Astrocyte of the cerebellum (primary cell): ENCODE data around the gene LHPP.

ENCODE experiments used
- DNase-seq: peaks from one replicate; pipeline ENCODE4 v3.0.0-alpha.2; 2011; ENCODE audit warnings: low read depth
- H3K4me3 ChIP-seq: 2 replicates; pipeline ENCODE4 v1.5.1; 2011; ENCODE audit warnings: mild to moderate bottlenecking, low read depth, low read length, moderate library complexity
- in situ Hi-C: cut with HindIII; loops from 2 replicates; pipeline ENCODE4 v1.10.0; 2017; ENCODE audit warnings: low sequenced_read_pairs
- TF ChIP-seq, protein P1 (sequence below): IDR thresholded peaks from 2 replicates; pipeline ENCODE4 v1.5.1; 2012; ENCODE audit warnings: low read length, low read depth, moderate library complexity, mild to moderate bottlenecking; ENCODE audit errors: missing control alignments

Gene LHPP

DNA sequence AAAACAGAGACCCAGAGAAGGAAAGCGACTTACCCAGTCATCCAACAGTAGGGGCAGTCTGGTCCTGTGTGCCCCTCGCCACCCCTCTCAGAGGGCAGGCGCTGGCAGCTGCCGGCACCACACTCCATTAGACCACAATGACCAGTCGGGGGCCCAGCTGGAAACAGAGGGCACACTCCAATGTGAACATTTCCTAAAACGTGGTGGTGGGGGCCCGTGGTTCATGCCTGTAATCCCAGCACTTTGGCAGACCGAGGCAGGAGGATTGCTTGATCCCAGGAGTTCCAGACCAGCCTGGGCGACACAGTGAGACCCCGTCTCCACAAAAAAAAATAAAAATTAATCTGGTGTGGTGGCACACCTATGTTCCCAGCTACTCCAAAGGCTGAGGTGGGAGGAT is 42.0 kb upstream of the LHPP start:
- TF ChIP-seq, protein P1, sequence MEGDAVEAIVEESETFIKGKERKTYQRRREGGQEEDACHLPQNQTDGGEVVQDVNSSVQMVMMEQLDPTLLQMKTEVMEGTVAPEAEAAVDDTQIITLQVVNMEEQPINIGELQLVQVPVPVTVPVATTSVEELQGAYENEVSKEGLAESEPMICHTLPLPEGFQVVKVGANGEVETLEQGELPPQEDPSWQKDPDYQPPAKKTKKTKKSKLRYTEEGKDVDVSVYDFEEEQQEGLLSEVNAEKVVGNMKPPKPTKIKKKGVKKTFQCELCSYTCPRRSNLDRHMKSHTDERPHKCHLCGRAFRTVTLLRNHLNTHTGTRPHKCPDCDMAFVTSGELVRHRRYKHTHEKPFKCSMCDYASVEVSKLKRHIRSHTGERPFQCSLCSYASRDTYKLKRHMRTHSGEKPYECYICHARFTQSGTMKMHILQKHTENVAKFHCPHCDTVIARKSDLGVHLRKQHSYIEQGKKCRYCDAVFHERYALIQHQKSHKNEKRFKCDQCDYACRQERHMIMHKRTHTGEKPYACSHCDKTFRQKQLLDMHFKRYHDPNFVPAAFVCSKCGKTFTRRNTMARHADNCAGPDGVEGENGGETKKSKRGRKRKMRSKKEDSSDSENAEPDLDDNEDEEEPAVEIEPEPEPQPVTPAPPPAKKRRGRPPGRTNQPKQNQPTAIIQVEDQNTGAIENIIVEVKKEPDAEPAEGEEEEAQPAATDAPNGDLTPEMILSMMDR = no peak
- in situ Hi-C loops = no loop called here
- DNase-seq = no peak
- H3K4me3 ChIP-seq = no peak overlapping the region

DNA sequence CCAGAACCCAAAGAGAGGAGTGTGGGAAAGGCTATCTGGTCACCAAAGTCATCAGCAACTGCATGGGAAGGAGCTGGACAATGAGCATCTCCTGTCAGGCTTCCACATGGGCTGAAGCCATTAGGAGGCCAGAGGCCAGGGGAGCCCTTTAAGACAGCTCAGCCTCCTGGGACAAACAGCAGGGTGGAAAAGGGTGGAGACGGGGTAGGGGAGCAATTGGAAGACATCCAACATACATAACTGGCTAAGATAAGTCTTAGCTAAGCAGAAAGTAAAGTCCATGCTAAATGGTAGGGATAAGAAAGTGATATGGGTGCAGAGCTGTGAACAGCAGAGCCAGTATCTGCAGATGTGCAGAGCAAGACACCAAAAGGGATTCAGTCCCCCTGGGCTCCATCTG is 41.4 kb upstream of the LHPP start:
- in situ Hi-C loops = no loop called here
- TF ChIP-seq, protein P1 = no peak
- no peak for DNase-seq
- H3K4me3 ChIP-seq = no peak overlapping the region

DNA sequence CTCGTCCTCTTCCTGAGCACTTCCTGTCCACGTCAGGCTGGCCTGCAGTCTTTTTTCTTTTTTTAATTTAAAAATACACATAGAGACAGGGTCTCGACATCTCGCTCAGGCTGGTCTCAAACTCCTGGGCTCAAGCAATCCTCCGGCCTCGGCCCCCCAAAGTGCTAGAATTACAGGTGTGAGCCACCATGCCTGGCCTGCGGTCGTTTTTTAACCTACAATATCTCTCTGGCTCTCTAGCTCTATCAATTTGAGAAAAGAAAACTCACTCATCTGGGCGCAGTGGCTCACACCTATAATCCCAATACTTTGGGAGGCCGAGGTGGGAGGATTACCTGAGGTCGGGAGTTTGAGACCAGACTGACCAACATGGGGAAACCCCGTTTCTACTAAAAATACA is 38.9 kb upstream of the LHPP start:
- no peak for DNase-seq
- no peak overlapping the region for H3K4me3 ChIP-seq
- TF ChIP-seq, protein P1 = no peak
- in situ Hi-C loops = no loop called here

DNA sequence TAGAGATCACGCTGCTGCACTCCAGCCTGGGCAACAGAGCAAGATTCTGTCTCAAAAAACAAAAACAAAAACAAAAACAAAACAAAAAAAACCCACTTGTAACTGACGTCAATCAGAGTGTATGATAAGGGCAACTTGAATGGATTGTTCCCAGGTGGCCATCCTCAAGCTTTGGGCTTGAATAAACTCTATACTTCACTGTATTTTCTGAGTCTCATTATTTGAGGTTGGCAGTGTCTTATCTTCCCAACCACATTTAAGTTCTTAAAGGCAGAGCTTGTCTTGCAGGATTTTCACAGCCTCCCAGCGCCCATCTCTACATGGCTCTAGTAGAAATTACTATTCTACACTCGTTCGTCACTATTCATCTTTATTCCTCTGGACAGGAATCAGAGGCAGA is 37.8 kb upstream of the LHPP start:
- DNase-seq = no peak
- in situ Hi-C loops = no loop called here
- TF ChIP-seq, protein P1 = no peak
- no peak overlapping the region for H3K4me3 ChIP-seq

DNA sequence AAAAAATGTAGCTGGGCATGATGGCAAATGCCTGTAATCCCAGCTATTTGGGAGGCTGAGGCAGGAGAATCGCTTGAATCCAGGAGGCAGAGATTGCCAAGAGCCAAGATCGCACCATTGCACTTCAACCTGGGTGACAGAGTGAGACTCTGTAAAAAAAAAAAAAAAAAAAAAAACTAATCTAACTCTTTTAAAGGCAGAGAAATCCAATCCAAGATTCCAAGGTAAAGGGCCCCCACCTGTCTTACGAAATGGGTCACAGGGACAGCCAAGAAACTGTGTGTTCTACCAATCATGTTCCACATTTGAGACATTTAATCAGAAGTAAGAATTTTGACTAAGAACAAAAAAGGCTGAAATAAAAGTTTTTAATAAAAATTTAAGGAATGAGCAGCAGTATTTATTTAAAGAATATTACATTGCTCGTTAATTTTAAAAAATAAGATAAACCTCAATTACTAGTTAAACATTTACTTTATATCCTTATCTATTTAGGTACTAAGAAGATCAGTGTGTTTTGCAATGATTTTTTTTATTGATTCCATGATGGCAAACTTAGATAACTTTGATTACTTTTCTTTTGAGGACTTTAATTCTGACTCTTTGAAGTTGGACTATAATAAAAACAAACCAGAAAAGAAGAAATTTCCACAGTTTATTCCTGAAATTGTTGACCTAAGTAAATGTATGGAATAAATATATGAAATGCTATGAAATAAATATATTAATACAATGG is 36.2 kb upstream of the LHPP start:
- no peak for DNase-seq
- no peak overlapping the region for H3K4me3 ChIP-seq

DNA sequence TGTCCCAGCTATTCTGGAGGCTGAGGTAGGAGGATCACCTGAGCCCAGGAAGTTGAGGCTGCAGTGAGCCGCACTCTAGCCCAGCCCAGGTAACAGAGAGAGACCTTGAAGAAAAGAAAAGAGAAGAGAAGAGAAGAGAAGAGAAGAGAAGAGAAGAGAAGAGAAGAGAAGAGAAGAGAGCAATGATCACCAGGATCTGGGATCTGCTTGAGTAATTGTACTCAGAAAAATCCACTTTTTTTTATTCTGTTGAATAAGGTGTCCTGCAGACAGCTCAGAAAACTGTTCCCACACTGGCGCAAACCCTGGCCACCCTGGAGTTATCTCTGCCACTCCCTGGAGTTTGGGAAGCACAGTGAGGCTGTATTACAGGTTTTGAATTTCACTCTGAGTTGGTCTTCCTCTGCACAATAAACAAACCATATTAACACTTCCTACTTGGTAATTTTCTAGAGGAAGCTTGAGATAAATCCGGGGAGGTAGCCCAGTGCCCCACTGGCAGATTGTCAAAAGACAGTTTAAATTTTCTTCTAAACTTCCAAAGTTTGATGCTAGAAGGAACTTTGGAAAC is 33.3 kb upstream of the LHPP start:
- TF ChIP-seq, protein P1 = no peak
- no peak for DNase-seq
- in situ Hi-C loops = no loop called here
- no peak overlapping the region for H3K4me3 ChIP-seq

More for the DNA sequence above, 36.2 kb upstream of the LHPP start:
- TF ChIP-seq, protein P1 = no peak
- in situ Hi-C loops = no loop called here
